IMR-90 (cell line): Measurements from ENCODE around the gene PCDHA1. TPM values are rescaled to one million over a fixed set of nuclear protein-coding genes. Genes with fewer than 3 reads are reported as not detected.

ENCODE experiments used
- ATAC-seq: fragments of 200-7000 bp; cut with Tn5 transposase; 2 replicates; pipeline ENCODE4 v1.9.1; 2020; ENCODE audit warnings: low read depth, mild to moderate bottlenecking, moderate library complexity
- BruUV-seq: library from RNA; stranded (reverse); fragments of 400-500 nt; replicated peaks from 2 replicates; lab custom pipeline; 2021; lab: Mats Ljungman, UMichigan
- CTCF ChIA-PET: fragments of 300-600 bp; formaldehyde crosslinking; extraction: SDS; loops from one replicate; lab custom pipeline; 2021; ENCODE audit warnings: antibody characterized with exemption; lab: Yijun Ruan, JAX
- POLR2A ChIA-PET: fragments of 300-600 bp; sonication (Branson Sonifier 250); formaldehyde crosslinking; loops from one replicate; lab custom pipeline; 2022; ENCODE audit warnings: antibody characterized with exemption; ENCODE audit not compliant: unreplicated experiment; lab: Charles Lee
- DNase-seq: peaks from one replicate; pipeline ENCODE4 v3.0.0; 2013
- H2AFZ ChIP-seq: replicated peaks from 2 replicates; pipeline ENCODE3; 2013; ENCODE audit warnings: low read length, mild to moderate bottlenecking; ENCODE audit not compliant: poor library complexity
- H2AK5ac ChIP-seq: 2 replicates; pipeline ENCODE4 v1.6.1; 2013; ENCODE audit warnings: low read depth, low read length, inconsistent platforms
- H2AK9ac ChIP-seq: replicated peaks from 2 replicates; pipeline ENCODE3; 2013; ENCODE audit warnings: mild to moderate bottlenecking, low read depth, low read length, moderate library complexity; ENCODE audit not compliant: poor library complexity
- H2BK120ac ChIP-seq: 2 replicates; pipeline ENCODE4 v1.6.1; 2013; ENCODE audit warnings: low read depth, low read length, inconsistent platforms
- H2BK15ac ChIP-seq: 3 replicates; pipeline ENCODE4 v1.6.1; 2013; ENCODE audit warnings: low read depth, low read length, inconsistent platforms
- H2BK20ac ChIP-seq: 2 replicates; pipeline ENCODE4 v1.6.1; 2013; ENCODE audit warnings: low read depth, mild to moderate bottlenecking, inconsistent platforms, low read length, moderate library complexity
- H2BK5ac ChIP-seq: 2 replicates; pipeline ENCODE4 v1.6.1; 2013; ENCODE audit warnings: mild to moderate bottlenecking, low read depth, low read length, inconsistent platforms; ENCODE audit not compliant: poor library complexity, severe bottlenecking
- H3K14ac ChIP-seq: replicated peaks from 2 replicates; pipeline ENCODE4 v1.6.1; 2013; ENCODE audit warnings: low read depth, low read length, inconsistent platforms
- H3K18ac ChIP-seq: 2 replicates; pipeline ENCODE4 v1.6.1; 2013; ENCODE audit warnings: low read depth, low read length, control low read depth
- H3K23ac ChIP-seq: 2 replicates; pipeline ENCODE4 v1.6.1; 2013; ENCODE audit warnings: low read depth, low read length, inconsistent platforms
- H3K27ac ChIP-seq: 2 replicates; pipeline ENCODE4 v1.5.1; 2013; ENCODE audit warnings: mild to moderate bottlenecking, control low read depth, low read length; ENCODE audit not compliant: insufficient read depth
- H3K27me3 ChIP-seq: 2 replicates; pipeline ENCODE4 v1.6.1; 2013; ENCODE audit warnings: low read length; ENCODE audit not compliant: control insufficient read depth, insufficient read depth
- H3K36me3 ChIP-seq: 2 replicates; pipeline ENCODE4 v1.6.1; 2013; ENCODE audit warnings: low read length, mixed read lengths; ENCODE audit not compliant: control insufficient read depth, insufficient read depth
- H3K4ac ChIP-seq: 2 replicates; pipeline ENCODE4 v1.6.1; 2013; ENCODE audit warnings: low read depth, low read length, inconsistent platforms
- H3K4me1 ChIP-seq: 2 replicates; pipeline ENCODE4 v1.6.1; 2013; ENCODE audit warnings: low read length, mixed read lengths; ENCODE audit not compliant: control insufficient read depth, insufficient read depth
- H3K4me2 ChIP-seq: 2 replicates; pipeline ENCODE4 v1.6.1; 2013; ENCODE audit warnings: low read depth, mild to moderate bottlenecking, control low read depth, low read length, moderate library complexity
- H3K4me3 ChIP-seq: 2 replicates; pipeline ENCODE4 v1.5.1; 2013; ENCODE audit warnings: low read depth, mild to moderate bottlenecking, control low read depth, low read length, moderate library complexity; ENCODE audit not compliant: insufficient read depth
- H3K56ac ChIP-seq: 2 replicates; pipeline ENCODE4 v1.6.1; 2013; ENCODE audit warnings: low read length, inconsistent platforms; ENCODE audit not compliant: insufficient read depth; ENCODE audit errors: extremely low read depth
- H3K79me1 ChIP-seq, 2 experiments: 2 replicates each; pipeline ENCODE4 v1.6.1; 2013; ENCODE audit warnings: low read length in 2 of 2, inconsistent platforms in 1 of 2, low read depth in 1 of 2
- H3K9ac ChIP-seq: 2 replicates; pipeline ENCODE4 v1.6.1; 2013; ENCODE audit warnings: low read depth, low read length, control low read depth
- H3K9me1 ChIP-seq: 2 replicates; pipeline ENCODE4 v1.6.1; 2013; ENCODE audit warnings: low read length, inconsistent platforms; ENCODE audit not compliant: insufficient read depth
- H3K9me3 ChIP-seq: 2 replicates; pipeline ENCODE4 v1.6.1; 2013; ENCODE audit warnings: low read length; ENCODE audit not compliant: control insufficient read depth, insufficient read depth
- H4K20me1 ChIP-seq: 2 replicates; pipeline ENCODE4 v1.6.1; 2013; ENCODE audit warnings: low read length, inconsistent platforms; ENCODE audit not compliant: insufficient read depth
- H4K5ac ChIP-seq: 2 replicates; pipeline ENCODE4 v1.6.1; 2013; ENCODE audit warnings: mild to moderate bottlenecking, low read depth, low read length, control low read depth
- H4K8ac ChIP-seq, 2 experiments: 2 replicates each; pipeline ENCODE4 v1.6.1; 2013; ENCODE audit warnings: low read depth in 2 of 2, low read length in 2 of 2, control low read depth in 1 of 2, inconsistent platforms in 1 of 2
- H4K91ac ChIP-seq: 2 replicates; pipeline ENCODE4 v1.6.1; 2013; ENCODE audit warnings: low read depth, low read length, inconsistent platforms; ENCODE audit not compliant: insufficient read depth
- CEBPB ChIP-seq: IDR thresholded peaks from 2 replicates; pipeline ENCODE4 v1.6.1; 2012; ENCODE audit warnings: low read depth, low read length, improper control_type of control experiment
- CTCF ChIP-seq: conservative IDR thresholded peaks from 2 replicates; pipeline ENCODE4 v1.5.1; 2012; ENCODE audit warnings: mild to moderate bottlenecking, low read depth, low read length, improper control_type of control experiment
- FOS ChIP-seq: fragments of 150-350 bp; IDR thresholded peaks from 2 replicates; pipeline ENCODE4 v1.6.1; 2016; ENCODE audit warnings: low read depth, low read length
- MAFK ChIP-seq: IDR thresholded peaks from 2 replicates; pipeline ENCODE4 v1.6.1; 2012; ENCODE audit warnings: low read depth, low read length, improper control_type of control experiment
- MXI1 ChIP-seq: IDR thresholded peaks from 2 replicates; pipeline ENCODE4 v1.6.1; 2012; ENCODE audit warnings: low read depth, mild to moderate bottlenecking, low read length, moderate library complexity, borderline replicate concordance
- POLR2A ChIP-seq: IDR thresholded peaks from 2 replicates; pipeline ENCODE4 v1.6.1; 2012; ENCODE audit warnings: mild to moderate bottlenecking, low read depth, low read length
- RAD21 ChIP-seq: IDR thresholded peaks from 2 replicates; pipeline ENCODE4 v1.6.1; 2012; ENCODE audit warnings: low read length, improper control_type of control experiment
- RCOR1 ChIP-seq: IDR thresholded peaks from 2 replicates; pipeline ENCODE4 v1.6.1; 2012; ENCODE audit warnings: mild to moderate bottlenecking, low read length, improper control_type of control experiment; ENCODE audit not compliant: insufficient replicate concordance
- SMC3 ChIP-seq: fragments of 150-350 bp; IDR thresholded peaks from 2 replicates; pipeline ENCODE4 v1.6.1; 2016; ENCODE audit warnings: low read depth, mild to moderate bottlenecking, antibody characterized with exemption, low read length, moderate library complexity
- WGBS, 2 experiments: methylation state at CpG; one replicate each; pipeline versions ENCODE4 v1.1.5 to v1.1.7; 2013; ENCODE audit warnings: missing lambda C conversion rate in 2 of 2; ENCODE audit not compliant: insufficient read length in 1 of 2; ENCODE audit errors: extremely low coverage in 2 of 2; 5-methylcytosine and 5-hydroxymethylcytosine counted together
- dilution Hi-C: fragments of 300-500 bp; cut with HindIII; formaldehyde crosslinking; loops from one replicate; pipeline ENCODE4 v1.14.3; 2018; ENCODE audit warnings: low sequenced_read_pairs; ENCODE audit not compliant: unreplicated experiment
- in situ Hi-C: fragments of 300-500 bp; cut with MboI; formaldehyde crosslinking; loops from 3 replicates; pipeline ENCODE4 v1.14.3; 2019; ENCODE audit warnings: low sequenced_read_pairs, inconsistent platforms, mixed read lengths
- intact Hi-C: fragments of 100-400 bp; cut with micrococcal nuclease; formaldehyde crosslinking; loops from 2 replicates; pipeline ENCODE4 v1.10.0; 2022
- polyA plus RNA-seq, 3 experiments: library from polyadenylated mRNA; depleted of rRNA; stranded (reverse); fragments of >200 nt; gene quantifications; 2 replicates each; pipeline ENCODE4 v1.2.3, GENCODE V29; 2012; ENCODE audit warnings: low replicate concordance in 1 of 3
- total RNA-seq: library from RNA; depleted of rRNA; stranded (reverse); fragments of >200 nt; gene quantifications from 2 replicates; pipeline ENCODE4 v1.2.3, GENCODE V29; 2012

Gene PCDHA1
- total and polyA plus RNA-seq, 2 of the 4 experiments (the other 2 are of a cell fraction) = under 0.01 to 0.05 TPM

DNA sequence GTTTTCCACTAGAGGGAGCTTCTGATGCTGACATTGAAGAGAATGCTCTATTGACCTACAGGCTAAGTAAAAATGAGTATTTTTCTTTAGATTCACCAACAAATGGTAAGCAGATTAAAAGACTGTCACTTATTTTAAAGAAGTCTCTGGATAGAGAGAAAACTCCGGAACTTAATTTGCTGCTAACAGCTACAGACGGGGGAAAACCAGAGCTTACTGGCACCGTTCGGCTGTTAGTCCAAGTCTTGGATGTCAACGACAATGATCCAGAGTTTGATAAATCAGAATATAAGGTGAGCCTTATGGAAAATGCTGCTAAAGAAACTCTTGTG lies 83.6 kb downstream of the PCDHA1 start:
- Histone ChIP-seq H2BK5ac (no peak overlapping the region), H2AK5ac (no peak overlapping the region), H2AFZ (no peak overlapping the region), H3K4ac (no peak overlapping the region), H3K56ac (no peak overlapping the region), H3K18ac (no peak overlapping the region), H4K5ac (no peak overlapping the region), H2BK15ac (no peak overlapping the region), H2BK120ac (no peak overlapping the region), H3K27ac (no peak overlapping the region), H3K27me3 (no peaks in the 10 kb centered on the region), H3K4me2 (no peak overlapping the region), H4K20me1 (no peaks in the 10 kb centered on the region), H2BK20ac (no peak overlapping the region), H3K14ac (no peak overlapping the region), H3K79me1 (no peaks in the 10 kb centered on the region), H3K4me1 (no peaks in the 10 kb centered on the region), H3K9me1 (no peaks in the 10 kb centered on the region), H3K9me3 (peaks cover 18% of the 10 kb centered on the region), H3K9ac (no peak overlapping the region), H3K23ac (no peak overlapping the region), H4K91ac (no peak overlapping the region), H4K8ac (no peak overlapping the region), H2AK9ac (no peak overlapping the region), H3K4me3 (no peak overlapping the region), H3K36me3 (no peaks in the 10 kb centered on the region)
- 54% methylated on average over 4 of the region's 5 CpGs; no CpG with 5 or more reads in 1 of the 2 experiments for WGBS, 2 experiments
- ATAC-seq = no peak
- ChIA-PET POLR2A (no interaction called here), CTCF (no interaction called here)
- in situ Hi-C loops = no loop called here
- TF ChIP-seq CTCF = no peak
- no peak for TF ChIP-seq FOS
- TF ChIP-seq SMC3 = no peak
- no peak for TF ChIP-seq RAD21
- TF ChIP-seq POLR2A = no peak
- TF ChIP-seq RCOR1 = no peak
- no peak for TF ChIP-seq CEBPB
- no peak for TF ChIP-seq MXI1
- no peak for TF ChIP-seq MAFK
- no peak for DNase-seq
- no TSS peak for BruUV-seq
- intact Hi-C loops = no loop called here
- dilution Hi-C loops = no loop called here
